DMS 273 treated with DMSO at 0.1 percent for 48 hours (cell line): ENCODE data around the gene LIFR.
"Not testable (repeated sequence)": the region's sequence is repeated elsewhere in the genome, so short reads cannot be mapped to it uniquely, and the experiment has no call there.

Experiments
- DNase-seq: peaks from one replicate; lab custom pipeline; 2025; lab: John Stamatoyannopoulos, UW

LIFR gene, protein sequence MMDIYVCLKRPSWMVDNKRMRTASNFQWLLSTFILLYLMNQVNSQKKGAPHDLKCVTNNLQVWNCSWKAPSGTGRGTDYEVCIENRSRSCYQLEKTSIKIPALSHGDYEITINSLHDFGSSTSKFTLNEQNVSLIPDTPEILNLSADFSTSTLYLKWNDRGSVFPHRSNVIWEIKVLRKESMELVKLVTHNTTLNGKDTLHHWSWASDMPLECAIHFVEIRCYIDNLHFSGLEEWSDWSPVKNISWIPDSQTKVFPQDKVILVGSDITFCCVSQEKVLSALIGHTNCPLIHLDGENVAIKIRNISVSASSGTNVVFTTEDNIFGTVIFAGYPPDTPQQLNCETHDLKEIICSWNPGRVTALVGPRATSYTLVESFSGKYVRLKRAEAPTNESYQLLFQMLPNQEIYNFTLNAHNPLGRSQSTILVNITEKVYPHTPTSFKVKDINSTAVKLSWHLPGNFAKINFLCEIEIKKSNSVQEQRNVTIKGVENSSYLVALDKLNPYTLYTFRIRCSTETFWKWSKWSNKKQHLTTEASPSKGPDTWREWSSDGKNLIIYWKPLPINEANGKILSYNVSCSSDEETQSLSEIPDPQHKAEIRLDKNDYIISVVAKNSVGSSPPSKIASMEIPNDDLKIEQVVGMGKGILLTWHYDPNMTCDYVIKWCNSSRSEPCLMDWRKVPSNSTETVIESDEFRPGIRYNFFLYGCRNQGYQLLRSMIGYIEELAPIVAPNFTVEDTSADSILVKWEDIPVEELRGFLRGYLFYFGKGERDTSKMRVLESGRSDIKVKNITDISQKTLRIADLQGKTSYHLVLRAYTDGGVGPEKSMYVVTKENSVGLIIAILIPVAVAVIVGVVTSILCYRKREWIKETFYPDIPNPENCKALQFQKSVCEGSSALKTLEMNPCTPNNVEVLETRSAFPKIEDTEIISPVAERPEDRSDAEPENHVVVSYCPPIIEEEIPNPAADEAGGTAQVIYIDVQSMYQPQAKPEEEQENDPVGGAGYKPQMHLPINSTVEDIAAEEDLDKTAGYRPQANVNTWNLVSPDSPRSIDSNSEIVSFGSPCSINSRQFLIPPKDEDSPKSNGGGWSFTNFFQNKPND

GRCh38 chr5:38556599-38557307 is at the start of gene LIFR:
Gene LIFR, minus strand, starts transcription at chr5:38556646. Its CDS starts 25,999 bp downstream, at chr5:38530647.
- DNase-seq: peak; percentile 76

GRCh38 chr5:38605610-38606009 is 49.2 kb upstream of the LIFR start:
- DNase-seq: no peak

- DNase-seq: no peak
These were observed 47.2 kb upstream of the LIFR start for GRCh38 chr5:38603691-38604090.

GRCh38 chr5:38602641-38603040 is 46.2 kb upstream of the LIFR start:
- no peak for DNase-seq

DNA sequence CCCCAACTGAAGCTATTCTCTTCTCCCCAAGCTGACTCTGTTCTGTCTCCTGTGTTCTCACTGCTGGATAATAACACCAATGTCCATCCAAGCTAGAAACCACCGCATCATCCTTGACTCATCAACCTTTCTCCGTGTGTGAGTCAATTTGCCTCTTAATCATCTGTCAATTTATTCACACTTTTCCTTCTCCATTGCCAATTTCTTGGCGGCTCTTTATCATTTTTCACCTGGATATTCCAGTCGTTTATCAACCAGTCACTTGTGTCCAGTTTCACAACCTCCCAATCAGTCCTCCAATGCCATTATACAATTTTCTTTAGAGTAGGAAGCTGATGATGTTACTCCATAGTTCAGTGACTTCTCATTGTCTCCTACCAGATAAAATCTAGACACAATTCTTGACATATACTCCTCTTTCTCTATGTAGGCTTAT is 45.4 kb upstream of the LIFR start:
- DNase-seq: no peak

DNA sequence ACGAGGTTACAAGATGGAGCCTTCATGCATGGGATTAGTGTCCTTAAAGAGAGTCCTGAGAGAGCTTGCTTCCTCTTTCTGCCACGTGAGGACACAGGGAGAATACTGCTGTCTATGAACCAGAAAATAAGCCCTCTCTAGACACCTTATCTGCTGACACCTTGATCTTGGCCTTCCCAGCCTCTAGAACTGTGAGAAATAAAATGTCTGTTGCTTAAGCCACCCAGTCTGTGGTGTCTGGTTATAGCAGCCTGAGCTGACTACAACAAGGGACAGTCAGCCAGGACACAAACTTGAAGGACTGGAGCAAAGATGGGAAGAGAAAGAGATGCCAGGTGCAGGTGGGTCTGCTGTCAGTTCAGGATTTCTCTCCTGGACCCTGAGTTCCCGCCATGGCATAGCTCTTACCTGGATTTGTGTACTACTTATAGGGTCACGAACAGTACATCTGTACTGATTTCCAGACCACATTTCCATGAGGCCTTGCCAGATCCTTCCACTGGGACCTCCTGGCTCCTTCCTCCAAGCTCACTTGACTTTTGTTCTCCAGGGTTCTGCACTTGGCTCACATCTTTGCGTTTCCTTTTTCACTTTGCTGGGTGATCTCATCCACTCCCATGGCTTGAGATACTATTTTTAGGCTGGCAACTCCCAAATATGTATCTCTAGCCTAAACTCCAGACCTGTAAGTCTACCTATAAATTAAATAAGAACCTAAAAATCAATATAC is 44.9 kb upstream of the LIFR start:
- DNase-seq: no peak

DNA sequence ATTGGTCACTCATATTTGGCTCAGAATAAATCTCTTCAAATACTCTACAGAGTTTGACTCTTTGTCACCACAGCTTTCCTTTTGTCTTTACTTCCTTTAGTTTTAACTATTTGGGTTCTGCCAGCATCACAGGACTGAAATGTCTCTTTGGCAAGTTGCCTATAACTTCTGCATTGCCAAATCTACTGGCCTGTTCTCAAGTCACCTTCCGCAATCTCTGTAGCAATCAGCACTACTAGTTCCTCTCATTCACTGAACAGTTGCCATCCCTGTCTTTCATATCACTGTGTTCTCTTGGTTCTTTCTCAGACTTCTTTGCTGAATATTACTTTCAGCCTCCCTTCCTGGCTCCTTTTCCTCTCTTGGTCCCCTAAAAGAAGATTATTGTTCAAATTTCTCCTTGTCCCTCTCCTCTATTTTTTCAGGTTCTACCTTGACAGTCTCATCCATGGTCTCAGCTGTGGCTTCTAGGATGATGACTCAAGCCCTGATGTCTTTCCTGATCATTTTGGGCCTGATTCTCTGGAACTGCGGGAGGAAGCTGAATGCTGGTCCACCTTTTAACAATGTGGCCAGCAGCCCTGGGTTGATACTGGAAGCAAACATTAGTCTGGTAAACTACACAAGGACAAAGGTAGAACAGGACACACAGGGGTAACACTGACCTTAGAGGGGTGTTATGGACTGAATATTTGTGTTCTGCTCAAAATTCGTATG is 44.0 kb upstream of the LIFR start:
- no peak for DNase-seq

DNA sequence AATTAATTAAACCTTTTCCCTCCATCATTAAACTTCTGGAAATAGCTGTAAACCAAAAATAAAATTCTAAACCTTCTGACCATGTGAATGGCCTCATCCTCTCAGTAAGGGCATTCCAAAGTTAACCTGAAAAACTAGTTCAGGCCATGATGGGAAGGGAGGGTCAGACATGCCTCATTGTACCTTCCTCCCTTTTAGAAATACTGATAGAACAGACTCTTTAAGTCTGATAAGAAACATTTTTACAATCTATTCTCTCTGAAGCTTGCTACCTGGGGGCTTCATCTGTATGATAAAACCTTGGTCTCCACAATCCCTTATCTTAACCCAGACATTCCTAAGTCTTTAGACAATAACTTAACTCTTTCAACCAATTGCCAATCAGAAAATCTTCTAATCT is 43.3 kb upstream of the LIFR start:
- DNase-seq: not testable (repeated sequence)

DNA sequence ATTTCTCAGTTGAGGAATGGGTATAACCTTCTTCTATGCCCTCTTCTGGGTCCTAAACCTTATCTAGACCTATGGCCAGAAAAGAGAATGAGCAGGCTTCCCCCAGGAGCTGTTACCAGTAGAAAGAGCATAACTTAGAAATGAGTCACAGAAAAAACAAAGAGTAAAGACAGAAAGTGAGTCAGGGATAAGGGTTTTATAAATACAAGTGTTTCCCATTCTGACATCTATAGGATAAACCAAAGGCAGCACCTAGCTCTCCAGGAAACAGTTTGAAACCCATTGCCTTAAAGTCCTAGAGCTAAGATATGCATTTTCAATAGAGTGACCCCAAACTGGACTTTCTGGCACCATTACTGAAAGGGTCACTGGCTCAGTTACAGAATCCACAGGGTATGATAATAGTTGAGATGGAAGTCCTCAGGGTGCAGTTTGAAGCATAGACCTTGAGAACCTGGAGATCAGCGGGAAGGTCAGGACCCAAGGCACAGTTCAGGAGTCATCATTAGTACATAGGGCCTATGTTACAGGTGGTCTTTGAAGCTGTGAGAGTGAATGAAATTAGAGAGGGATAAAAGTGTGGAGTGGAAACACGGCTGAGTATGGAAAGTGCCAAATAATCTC is 42.7 kb upstream of the LIFR start:
- DNase-seq: no peak

DNA sequence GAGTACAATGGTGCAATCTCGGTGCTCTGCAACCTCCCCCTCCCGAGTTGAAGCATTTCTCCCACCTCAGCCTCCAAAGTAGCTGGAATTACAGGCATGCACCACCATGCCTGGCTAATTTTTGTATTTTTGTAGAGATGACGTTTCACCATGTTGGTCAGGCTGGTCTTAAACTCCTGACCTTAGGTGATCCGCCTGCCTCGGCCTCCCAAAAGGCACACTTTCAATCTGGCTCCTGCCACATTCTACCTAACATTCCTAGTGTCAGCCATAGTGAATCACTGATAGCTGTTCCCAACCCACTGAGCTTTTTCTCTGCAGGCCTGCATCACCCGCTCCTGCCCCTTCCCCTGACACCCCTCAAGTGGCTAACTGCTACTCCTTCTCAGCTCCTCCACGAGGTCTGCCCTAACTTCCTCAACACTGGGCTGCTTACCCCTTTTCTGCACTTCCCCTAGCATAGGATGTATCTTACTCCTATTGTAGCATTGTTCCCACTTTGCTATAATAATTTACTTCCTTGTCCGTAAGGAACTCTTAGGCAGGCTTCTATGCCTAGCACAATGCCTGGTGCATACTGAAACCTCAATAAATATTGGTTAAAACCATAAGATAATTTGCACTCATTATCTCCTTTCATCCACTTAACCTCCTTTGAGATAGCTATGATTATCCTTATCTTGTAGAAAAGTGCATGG is 42.0 kb upstream of the LIFR start:
- DNase-seq: no peak

DNA sequence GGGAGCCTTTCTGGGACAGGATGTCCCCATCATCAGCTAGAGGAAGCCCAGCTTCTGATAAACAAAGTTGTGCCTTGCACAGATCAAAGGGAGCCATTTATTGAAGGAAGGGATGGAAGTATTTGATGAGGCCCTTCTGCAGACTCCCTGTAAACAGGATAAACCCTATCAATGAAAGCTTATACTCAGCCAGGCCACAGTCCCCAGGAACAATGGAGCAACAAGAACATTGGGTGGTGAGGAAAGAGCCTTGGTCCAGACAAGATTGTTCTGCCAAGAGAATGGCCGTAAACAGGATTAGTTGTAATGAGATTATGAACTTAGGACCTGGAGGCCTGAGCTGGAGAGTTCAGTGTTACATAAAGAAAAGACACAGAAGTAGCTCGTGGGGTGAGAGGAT is 40.5 kb upstream of the LIFR start:
- no peak for DNase-seq

GRCh38 chr5:38595132-38595745 is 38.8 kb upstream of the LIFR start:
- DNase-seq: no peak

DNA sequence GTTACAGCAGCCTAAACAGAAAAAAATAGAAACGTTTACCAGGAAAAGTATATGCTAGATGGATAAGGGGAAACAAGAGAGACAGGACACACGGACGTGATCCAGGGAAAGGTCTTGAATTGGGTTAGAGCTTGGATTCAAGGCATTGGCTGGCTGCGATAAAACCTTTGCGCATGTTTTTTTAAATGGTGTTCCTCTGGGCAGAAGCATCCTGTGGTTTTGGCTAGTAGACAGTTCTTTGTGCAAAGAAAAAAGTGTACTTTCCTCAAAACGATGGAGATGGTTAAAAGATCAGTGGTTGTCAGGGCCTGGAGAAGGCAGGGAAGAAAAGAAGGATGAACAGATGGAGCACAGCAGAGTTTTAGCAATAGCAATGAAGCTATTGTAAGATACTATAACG is 37.5 kb upstream of the LIFR start:
- no peak for DNase-seq

- no peak for DNase-seq
These were observed 35.0 kb upstream of the LIFR start for GRCh38 chr5:38591523-38591849.

- DNase-seq: no peak
These were observed 34.5 kb upstream of the LIFR start for GRCh38 chr5:38590838-38591522.

- no peak for DNase-seq
These were observed 33.2 kb upstream of the LIFR start for GRCh38 chr5:38589629-38590028.

GRCh38 chr5:38585816-38586215 is 29.4 kb upstream of the LIFR start:
- DNase-seq: no peak

DNA sequence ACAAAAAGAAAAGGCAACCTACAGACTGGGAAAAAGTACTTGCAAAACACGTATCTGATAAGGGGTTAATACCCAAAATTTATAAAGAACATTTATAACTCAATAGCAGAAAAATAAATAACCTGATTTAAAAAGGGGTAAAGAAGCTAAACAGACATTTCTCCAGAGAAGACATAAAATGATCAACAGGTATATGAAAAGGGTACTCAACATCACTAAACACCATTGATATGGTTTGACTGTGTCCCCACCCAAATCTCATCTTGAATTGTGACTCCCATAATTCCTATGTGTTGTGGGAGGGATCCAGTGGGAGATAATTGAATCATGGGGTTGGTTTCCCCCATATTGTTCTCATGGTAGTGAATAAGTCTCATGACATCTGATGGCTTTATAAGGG is 27.1 kb upstream of the LIFR start:
- DNase-seq: no peak

DNA sequence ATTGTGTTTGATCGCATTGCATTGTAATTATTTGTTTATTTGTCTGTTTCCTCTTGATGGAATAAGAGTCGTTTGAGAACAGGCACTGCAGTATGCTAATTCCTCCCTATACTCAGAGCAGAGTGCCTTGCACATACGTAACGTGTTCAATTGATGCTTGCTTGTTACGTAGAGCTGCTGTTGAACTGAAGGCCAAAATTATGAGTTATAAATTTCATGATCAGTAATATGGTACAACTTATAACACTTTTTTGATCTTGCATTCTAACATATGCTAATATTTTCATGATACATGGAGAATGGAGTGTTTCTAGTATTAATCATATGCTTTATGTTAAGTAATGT is 26.5 kb upstream of the LIFR start:
- no peak for DNase-seq
